Adrenal gland (tissue), 5 donors: ENCODE results near the gene PTPRC.

Source experiments
- CTCF ChIP-seq, 6 experiments: fragments of 450-650 bp in 4 of 6; fragments of 200-600 bp in 2 of 6; sonication (generic) in 1 of 6; IDR thresholded peaks; 1 replicate in 5 of 6; 2 replicates in 1 of 6; pipeline versions ENCODE4 v1.5.1 to v1.8.0; 2016 to 2021; ENCODE audit warnings: antibody characterized with exemption in 6 of 6, mild to moderate bottlenecking in 2 of 6, moderate library complexity in 1 of 6
- POLR2A ChIP-seq, 2 donors: fragments of 450-650 bp; IDR thresholded peaks; one replicate each; pipeline ENCODE4 v1.6.1; 2017; ENCODE audit warnings: antibody characterized with exemption in 2 of 2, mild to moderate bottlenecking in 2 of 2, moderate library complexity in 1 of 2
- donor health status: DM: no; HTN: no; CAD: no.

- no peak for TF ChIP-seq CTCF (IDR thresholded peaks at IDR 0.05)
- TF ChIP-seq POLR2A (IDR thresholded peaks at IDR 0.05): no peak
Measured at GRCh38 chr1:198711837-198712236, 73.0 kb downstream of the PTPRC start.
